ENCODE results near the gene GJC1. TPM values are rescaled to one million over a fixed set of nuclear protein-coding genes. Genes with fewer than 3 reads are reported as not detected.

The GJC1 gene
- total and polyA plus RNA-seq, 2 of the 8 experiments (the other 6 are each of a cell fraction or from before 2014, with no cell fraction given): 29.1 to 154 TPM

- TF ChIP-seq CHD7 (IDR thresholded peaks at IDR 0.05; ENCODE audit: insufficient replicate concordance, low read length): peak; percentile 70
- TF ChIP-seq CHD1 (IDR thresholded peaks at IDR 0.05; ENCODE audit: low read depth, low read length): no peak
- TF ChIP-seq HDAC2 (IDR thresholded peaks at IDR 0.05; ENCODE audit: borderline replicate concordance in 1 of 2, low read depth in 2 of 2, low read length in 2 of 2): peak; percentile 88; a peak in 3 of 4 replicates
- TF ChIP-seq ATF2 (IDR thresholded peaks at IDR 0.05; ENCODE audit: low read length): no peak
- no peak for TF ChIP-seq CBX8 (IDR thresholded peaks at IDR 0.05; ENCODE audit: borderline replicate concordance, low read depth, low read length)
- 0 out of 2 replicates have a peak, but pooled peaks have one; percentile 10 for TF ChIP-seq JUND (IDR thresholded peaks at IDR 0.05; ENCODE audit: low read length)
Observed at GRCh38 chr17:44830359-44831288, 537 bp upstream of the GJC1 start (continued).

Measured in H1 (cell line).